Measurements from ENCODE around the gene PRSS56. TPM values are rescaled to one million over a fixed set of nuclear protein-coding genes. Genes with fewer than 3 reads are reported as not detected.

PRSS56 gene
- total and polyA plus RNA-seq, 11 donors = 0.11 to 0.25 (median 0.15) TPM; not detected in 6

DNA sequence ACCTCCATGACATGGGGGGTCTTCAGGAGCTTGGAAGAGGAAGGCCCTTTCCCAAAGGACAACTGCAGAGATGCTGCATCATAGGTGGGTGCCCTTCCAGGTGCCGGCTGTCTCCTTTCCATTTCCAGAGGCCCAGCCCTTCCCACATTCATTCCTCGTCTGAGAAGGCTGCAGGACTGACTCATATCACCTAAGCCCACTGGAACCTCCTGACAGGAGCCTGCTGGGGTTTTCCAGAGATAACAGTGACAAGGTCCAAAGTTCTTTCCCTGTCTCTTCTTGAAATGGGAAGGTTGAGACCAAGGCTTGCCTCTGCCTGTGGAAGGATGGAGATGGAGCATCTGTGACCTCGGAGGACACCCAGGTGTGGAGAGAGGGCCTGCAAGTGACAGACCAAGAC lies 3.6 kb upstream of the PRSS56 start:
- ATAC-seq (no peak), DNase-seq (no peak)
- TF ChIP-seq, protein P1, sequence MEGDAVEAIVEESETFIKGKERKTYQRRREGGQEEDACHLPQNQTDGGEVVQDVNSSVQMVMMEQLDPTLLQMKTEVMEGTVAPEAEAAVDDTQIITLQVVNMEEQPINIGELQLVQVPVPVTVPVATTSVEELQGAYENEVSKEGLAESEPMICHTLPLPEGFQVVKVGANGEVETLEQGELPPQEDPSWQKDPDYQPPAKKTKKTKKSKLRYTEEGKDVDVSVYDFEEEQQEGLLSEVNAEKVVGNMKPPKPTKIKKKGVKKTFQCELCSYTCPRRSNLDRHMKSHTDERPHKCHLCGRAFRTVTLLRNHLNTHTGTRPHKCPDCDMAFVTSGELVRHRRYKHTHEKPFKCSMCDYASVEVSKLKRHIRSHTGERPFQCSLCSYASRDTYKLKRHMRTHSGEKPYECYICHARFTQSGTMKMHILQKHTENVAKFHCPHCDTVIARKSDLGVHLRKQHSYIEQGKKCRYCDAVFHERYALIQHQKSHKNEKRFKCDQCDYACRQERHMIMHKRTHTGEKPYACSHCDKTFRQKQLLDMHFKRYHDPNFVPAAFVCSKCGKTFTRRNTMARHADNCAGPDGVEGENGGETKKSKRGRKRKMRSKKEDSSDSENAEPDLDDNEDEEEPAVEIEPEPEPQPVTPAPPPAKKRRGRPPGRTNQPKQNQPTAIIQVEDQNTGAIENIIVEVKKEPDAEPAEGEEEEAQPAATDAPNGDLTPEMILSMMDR (IDR thresholded peaks at IDR 0.05) = no peak
- TF ChIP-seq POLR2A (IDR thresholded peaks at IDR 0.05) = no peak
- Histone ChIP-seq H3K9me3 (no peaks in the 10 kb centered on the region), H3K4me1 (peaks cover 0 to under 1% (median 0%) of the 10 kb centered on the region in 12 donors), H3K27me3 (peaks cover under 1 to 41% (median 13%) of the 10 kb centered on the region in 9 donors), H3K36me3 (no peaks in the 10 kb centered on the region), H3K4me3 (no peak overlapping the region), H3K27ac (no peak overlapping the region)
- WGBS, 4 donors = 78 to 91% (median 86%) methylated on average over 3 of the region's 3 CpGs
- intact Hi-C loops (cut with DNase I) = loop anchor here in 1 of 10 donors (5.0 kb wide), 1 partner anchor 69 kb away; no protein-coding TSS in a partner anchor

DNA sequence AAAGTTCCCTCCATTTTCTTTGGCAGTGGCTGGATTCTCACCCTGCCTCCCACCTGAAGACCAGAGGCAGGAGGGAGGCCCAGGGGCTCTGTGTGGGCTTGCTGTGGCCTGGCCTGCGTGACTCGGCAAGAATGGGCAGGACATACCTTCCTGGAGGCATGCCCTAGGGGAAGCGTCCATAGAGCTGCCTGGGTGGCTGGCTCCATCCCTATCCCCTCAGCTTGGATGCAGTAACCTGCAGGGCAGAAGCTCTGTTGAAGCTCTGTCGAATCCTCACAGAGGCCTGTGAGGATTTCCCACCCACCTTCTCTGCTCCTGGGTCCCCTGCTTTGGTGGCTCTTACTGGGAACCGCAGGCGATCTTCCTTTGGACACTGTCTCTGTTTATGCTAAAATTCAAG lies 1.3 kb upstream of the PRSS56 start:
- H3K27me3 ChIP-seq = peaks cover 24 to 53% (median 36%) of the 10 kb centered on the region in 9 donors
- H3K4me1 ChIP-seq = peaks cover 0 to 22% (median 11%) of the 10 kb centered on the region in 12 donors
- 61 to 73% (median 71%) methylated on average over 6 of the region's 6 CpGs for WGBS, 4 donors
- TF ChIP-seq, protein P1 (IDR thresholded peaks at IDR 0.05) = no peak
- no peak for TF ChIP-seq POLR2A (IDR thresholded peaks at IDR 0.05)
- intact Hi-C loops (cut with DNase I) = loop anchor here in 1 of 10 donors (5.0 kb wide), 1 partner anchor 72 kb away; no protein-coding TSS in a partner anchor
- H3K4me3 ChIP-seq = no peak overlapping the region
- no peak overlapping the region for H3K27ac ChIP-seq
- H3K9me3 ChIP-seq = no peaks in the 10 kb centered on the region
- DNase-seq (no peak), ATAC-seq (no peak)
- H3K36me3 ChIP-seq = no peaks in the 10 kb centered on the region

DNA sequence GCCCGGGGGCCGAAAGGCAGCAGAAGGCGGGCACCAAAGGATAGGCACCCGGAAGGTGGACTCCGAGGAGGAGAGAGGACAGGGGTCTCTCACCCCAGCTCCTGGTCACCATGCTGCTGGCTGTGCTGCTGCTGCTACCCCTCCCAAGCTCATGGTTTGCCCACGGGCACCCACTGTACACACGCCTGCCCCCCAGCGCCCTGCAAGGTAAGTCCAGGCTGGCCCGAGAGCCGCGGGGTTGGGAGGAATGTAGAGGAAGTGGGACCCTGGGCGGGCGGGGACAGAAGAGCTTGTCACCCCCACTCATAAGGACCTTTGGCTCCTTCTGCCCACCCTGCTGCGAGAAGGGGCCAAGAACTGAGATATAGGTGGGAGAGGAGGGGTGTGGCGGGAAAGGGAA lies 301 bp downstream of the PRSS56 start:
- ATAC-seq (no peak), DNase-seq (no peak)
- Histone ChIP-seq H3K27me3 (peaks cover 30 to 70% (median 47%) of the 10 kb centered on the region in 9 donors), H3K9me3 (no peaks in the 10 kb centered on the region), H3K4me3 (no peak overlapping the region), H3K4me1 (peaks cover 0 to 38% (median 20%) of the 10 kb centered on the region in 12 donors), H3K27ac (no peak overlapping the region), H3K36me3 (no peaks in the 10 kb centered on the region)
- intact Hi-C loops (cut with DNase I) = loop anchor here (2.0 to 10.0 kb wide), 7 partner anchors 68 to 616 kb away; no protein-coding TSS in a partner anchor
- 74 to 82% (median 80%) methylated on average over 14 to 15 of the region's 15 CpGs for WGBS, 4 donors
- TF ChIP-seq, protein P1 (IDR thresholded peaks at IDR 0.05) = no peak
- no peak for TF ChIP-seq POLR2A (IDR thresholded peaks at IDR 0.05)

DNA sequence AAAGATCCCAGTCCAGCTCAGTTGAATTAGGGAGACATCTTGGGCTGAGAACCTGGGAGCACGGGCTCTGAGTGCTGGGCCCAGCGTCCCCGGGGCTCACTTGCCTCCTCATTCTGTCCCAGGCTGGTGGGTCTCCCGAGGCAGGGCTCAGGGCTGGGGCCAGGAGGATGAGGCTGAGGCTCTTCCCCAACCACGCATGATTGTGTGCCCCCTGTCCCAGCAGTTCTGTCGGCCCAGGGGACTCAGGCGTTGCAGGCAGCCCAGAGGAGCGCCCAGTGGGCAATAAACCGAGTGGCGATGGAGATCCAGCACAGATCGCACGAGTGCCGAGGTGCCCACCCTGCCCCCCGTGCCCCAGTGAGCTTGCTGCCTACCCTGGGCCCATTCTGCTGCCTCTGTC lies 910 bp downstream of the PRSS56 start:
- DNase-seq (no peak), ATAC-seq (no peak)
- Histone ChIP-seq H3K4me3 (no peak overlapping the region), H3K27ac (no peak overlapping the region), H3K36me3 (no peaks in the 10 kb centered on the region), H3K4me1 (peaks cover 0 to 44% (median 21%) of the 10 kb centered on the region in 12 donors), H3K27me3 (peaks cover 30 to 72% (median 47%) of the 10 kb centered on the region in 9 donors), H3K9me3 (no peaks in the 10 kb centered on the region)
- 86 to 97% (median 91%) methylated on average over 7 to 14 of the region's 14 CpGs for WGBS, 4 donors
- TF ChIP-seq, protein P1 (IDR thresholded peaks at IDR 0.05) = no peak
- no peak for TF ChIP-seq POLR2A (IDR thresholded peaks at IDR 0.05)
- intact Hi-C loops (cut with DNase I) = loop anchor here (2.0 to 10.0 kb wide), 7 partner anchors 69 to 616 kb away; no protein-coding TSS in a partner anchor

Data from heart left ventricle (tissue), 16 donors.